GM12878 (cell line): ENCODE measurements around the gene DUSP10. TPM values are rescaled to one million over a fixed set of nuclear protein-coding genes. Genes with fewer than 3 reads are reported as not detected.
A peak's percentile ranks its signal among the peaks of the same experiment; 100 is the strongest.

Experiments
- BHLHE40 ChIP-seq, 2 experiments: fragments of 450-650 bp in 1 of 2; IDR thresholded peaks; 2 replicates each; pipeline ENCODE4 v1.6.1; 2011 to 2017; ENCODE audit warnings: low read depth in 2 of 2, borderline replicate concordance in 1 of 2, improper control_type of control experiment in 1 of 2, low read length in 1 of 2, mild to moderate bottlenecking in 1 of 2
- CBFB ChIP-seq: IDR thresholded peaks from 2 replicates; pipeline ENCODE4 v1.6.1; 2016; ENCODE audit warnings: antibody characterized with exemption, low read depth
- CEBPZ ChIP-seq: fragments of 150-350 bp; IDR thresholded peaks from 2 replicates; pipeline ENCODE4 v1.6.1; 2016; ENCODE audit warnings: low read depth, low read length
- DPF2 ChIP-seq: fragments of 450-650 bp; IDR thresholded peaks from 2 replicates; pipeline ENCODE4 v1.6.1; 2017; ENCODE audit warnings: mild to moderate bottlenecking
- ESRRA ChIP-seq: IDR thresholded peaks from 2 replicates; pipeline ENCODE4 v1.6.1; 2012; ENCODE audit warnings: mild to moderate bottlenecking, low read length, improper control_type of control experiment
- MEF2A ChIP-seq: IDR thresholded peaks from 2 replicates; pipeline ENCODE4 v1.6.1; 2011; ENCODE audit warnings: low read depth, mild to moderate bottlenecking, low read length, moderate library complexity; ENCODE audit not compliant: insufficient read depth
- PAX5 ChIP-seq: IDR thresholded peaks from 2 replicates; pipeline ENCODE4 v1.6.1; 2011; ENCODE audit warnings: low read depth, low read length, borderline replicate concordance
- SKIL ChIP-seq: fragments of 450-650 bp; IDR thresholded peaks from 2 replicates; pipeline ENCODE4 v1.6.1; 2017; ENCODE audit warnings: mild to moderate bottlenecking, low read depth, inconsistent platforms; ENCODE audit not compliant: poor library complexity, severe bottlenecking
- SP1 ChIP-seq: IDR thresholded peaks from one replicate; pipeline ENCODE4 v1.6.1; 2011; ENCODE audit warnings: low read depth, low read length
- STAT3 ChIP-seq: IDR thresholded peaks from 2 replicates; pipeline ENCODE4 v1.6.1; 2011; ENCODE audit warnings: low read depth, low read length, improper control_type of control experiment
- SUPT20H ChIP-seq: IDR thresholded peaks from 2 replicates; pipeline ENCODE4 v1.6.1; 2011; ENCODE audit warnings: low read depth, mild to moderate bottlenecking, low read length, moderate library complexity, borderline replicate concordance; ENCODE audit not compliant: control insufficient read depth
- TCF12 ChIP-seq: IDR thresholded peaks from 2 replicates; pipeline ENCODE4 v1.6.1; 2011; ENCODE audit warnings: low read depth, mild to moderate bottlenecking, low read length
- polyA plus RNA-seq, 11 experiments: library from polyadenylated mRNA; depleted of rRNA in 4 of 11; unstranded in 6 of 11; stranded (reverse) in 5 of 11; fragments of >200 nt; fragmentation: Nextera tagmentation in 4 of 11; fragmentation: Illumina TruSeq in 1 of 11; extraction: Ambion mirVana in 4 of 11; extraction: Trizol in 1 of 11; gene quantifications; 1 replicate in 1 of 11; 2 replicates in 10 of 11; pipeline versions ENCODE4 v1.2.1 to v1.2.3, GENCODE V29; 2011 to 2016; ENCODE audit warnings: inconsistent platforms in 2 of 11, missing spikeins in 2 of 11, low read depth in 1 of 11
- total RNA-seq, 4 experiments: library from RNA; depleted of rRNA in 3 of 4; stranded (reverse); fragments of >200 nt in 3 of 4; fragmentation: Illumina TruSeq in 1 of 4; extraction: Trizol in 1 of 4; gene quantifications; 2 replicates each; pipeline versions ENCODE4 v1.2.1 to v1.2.3, GENCODE V29; 2013 to 2021
- TF ChIP-seq, protein P1 (sequence below), 3 experiments: IDR thresholded peaks in 2 of 3; conservative IDR thresholded peaks in 1 of 3; 2 replicates each; pipeline ENCODE4 v1.5.1; 2011; ENCODE audit warnings: low read depth in 3 of 3, low read length in 3 of 3, mild to moderate bottlenecking in 3 of 3, control low read depth in 2 of 3, moderate library complexity in 2 of 3, inconsistent platforms in 1 of 3, mixed read lengths in 1 of 3; ENCODE audit not compliant: control insufficient read depth in 2 of 3, insufficient read depth in 1 of 3; ENCODE audit errors: extremely low read depth in 1 of 3
- TF ChIP-seq, protein P2 (sequence below): fragments of 450-650 bp; IDR thresholded peaks from 2 replicates; pipeline ENCODE4 v1.6.1; 2018; ENCODE audit warnings: mild to moderate bottlenecking, low read depth, moderate library complexity; ENCODE audit not compliant: partially characterized antibody
- TF ChIP-seq, protein P3 (sequence below): IDR thresholded peaks from 2 replicates; pipeline ENCODE4 v1.6.1; 2011; ENCODE audit warnings: borderline replicate concordance, low read depth, mild to moderate bottlenecking, moderate library complexity, mixed read lengths, low read length; ENCODE audit not compliant: insufficient read depth; ENCODE audit errors: extremely low read length

The DUSP10 gene
- total and polyA plus RNA-seq, 10 of the 15 experiments (the other 5 are each of a cell fraction or from before 2014, with no cell fraction given), result 20.3 to 38.4 (median 27.8) TPM

GRCh38 chr1:221741703-221742554, at the start of gene DUSP10 (continued):
- TF ChIP-seq CEBPZ (0 out of 2 replicates have a peak, but pooled peaks have one; percentile 25), DPF2 (peak; percentile 84), STAT3 (no peak), BHLHE40 (IDR thresholded peaks at IDR 0.05; ENCODE audit: borderline replicate concordance in 1 of 2, low read depth in 2 of 2, low read length in 1 of 2) (peak in 1 of 2 experiments; percentile 70; a peak in 2 of 4 replicates), MEF2A (no peak), PAX5 (no peak; the same call in 1 of the 2 replicates), CBFB (no peak; the same call in 1 of the 2 replicates), SKIL (peak; percentile 70), TCF12 (peak; percentile 83), ESRRA (no peak), SP1 (peak; percentile 95), SUPT20H (no peak)
- TF ChIP-seq, protein P1, sequence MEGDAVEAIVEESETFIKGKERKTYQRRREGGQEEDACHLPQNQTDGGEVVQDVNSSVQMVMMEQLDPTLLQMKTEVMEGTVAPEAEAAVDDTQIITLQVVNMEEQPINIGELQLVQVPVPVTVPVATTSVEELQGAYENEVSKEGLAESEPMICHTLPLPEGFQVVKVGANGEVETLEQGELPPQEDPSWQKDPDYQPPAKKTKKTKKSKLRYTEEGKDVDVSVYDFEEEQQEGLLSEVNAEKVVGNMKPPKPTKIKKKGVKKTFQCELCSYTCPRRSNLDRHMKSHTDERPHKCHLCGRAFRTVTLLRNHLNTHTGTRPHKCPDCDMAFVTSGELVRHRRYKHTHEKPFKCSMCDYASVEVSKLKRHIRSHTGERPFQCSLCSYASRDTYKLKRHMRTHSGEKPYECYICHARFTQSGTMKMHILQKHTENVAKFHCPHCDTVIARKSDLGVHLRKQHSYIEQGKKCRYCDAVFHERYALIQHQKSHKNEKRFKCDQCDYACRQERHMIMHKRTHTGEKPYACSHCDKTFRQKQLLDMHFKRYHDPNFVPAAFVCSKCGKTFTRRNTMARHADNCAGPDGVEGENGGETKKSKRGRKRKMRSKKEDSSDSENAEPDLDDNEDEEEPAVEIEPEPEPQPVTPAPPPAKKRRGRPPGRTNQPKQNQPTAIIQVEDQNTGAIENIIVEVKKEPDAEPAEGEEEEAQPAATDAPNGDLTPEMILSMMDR (IDR thresholded peaks at IDR 0.05 in 2 of 3, conservative IDR thresholded peaks at IDR 0.05 in 1 of 3; ENCODE audit: control insufficient read depth in 2 of 3, extremely low read depth in 1 of 3, insufficient read depth in 1 of 3, low read depth in 3 of 3, low read length in 3 of 3), result peak in 2 of 3 experiments; percentile 9 to 46; a peak in 2 of 6 replicates
- TF ChIP-seq, protein P2, sequence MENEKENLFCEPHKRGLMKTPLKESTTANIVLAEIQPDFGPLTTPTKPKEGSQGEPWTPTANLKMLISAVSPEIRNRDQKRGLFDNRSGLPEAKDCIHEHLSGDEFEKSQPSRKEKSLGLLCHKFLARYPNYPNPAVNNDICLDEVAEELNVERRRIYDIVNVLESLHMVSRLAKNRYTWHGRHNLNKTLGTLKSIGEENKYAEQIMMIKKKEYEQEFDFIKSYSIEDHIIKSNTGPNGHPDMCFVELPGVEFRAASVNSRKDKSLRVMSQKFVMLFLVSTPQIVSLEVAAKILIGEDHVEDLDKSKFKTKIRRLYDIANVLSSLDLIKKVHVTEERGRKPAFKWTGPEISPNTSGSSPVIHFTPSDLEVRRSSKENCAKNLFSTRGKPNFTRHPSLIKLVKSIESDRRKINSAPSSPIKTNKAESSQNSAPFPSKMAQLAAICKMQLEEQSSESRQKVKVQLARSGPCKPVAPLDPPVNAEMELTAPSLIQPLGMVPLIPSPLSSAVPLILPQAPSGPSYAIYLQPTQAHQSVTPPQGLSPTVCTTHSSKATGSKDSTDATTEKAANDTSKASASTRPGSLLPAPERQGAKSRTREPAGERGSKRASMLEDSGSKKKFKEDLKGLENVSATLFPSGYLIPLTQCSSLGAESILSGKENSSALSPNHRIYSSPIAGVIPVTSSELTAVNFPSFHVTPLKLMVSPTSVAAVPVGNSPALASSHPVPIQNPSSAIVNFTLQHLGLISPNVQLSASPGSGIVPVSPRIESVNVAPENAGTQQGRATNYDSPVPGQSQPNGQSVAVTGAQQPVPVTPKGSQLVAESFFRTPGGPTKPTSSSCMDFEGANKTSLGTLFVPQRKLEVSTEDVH, result peak; percentile 71
- TF ChIP-seq, protein P3, sequence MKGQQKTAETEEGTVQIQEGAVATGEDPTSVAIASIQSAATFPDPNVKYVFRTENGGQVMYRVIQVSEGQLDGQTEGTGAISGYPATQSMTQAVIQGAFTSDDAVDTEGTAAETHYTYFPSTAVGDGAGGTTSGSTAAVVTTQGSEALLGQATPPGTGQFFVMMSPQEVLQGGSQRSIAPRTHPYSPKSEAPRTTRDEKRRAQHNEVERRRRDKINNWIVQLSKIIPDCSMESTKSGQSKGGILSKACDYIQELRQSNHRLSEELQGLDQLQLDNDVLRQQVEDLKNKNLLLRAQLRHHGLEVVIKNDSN, result no peak
